OCI-LY7 (cell line): ENCODE results near the gene ANKFY1. TPM values are rescaled to one million over a fixed set of nuclear protein-coding genes. Genes with fewer than 3 reads are reported as not detected.

ENCODE experiments used
- BruUV-seq: library from RNA; stranded (reverse); fragments of 400-500 nt; replicated peaks from 2 replicates; lab custom pipeline; 2021; lab: Mats Ljungman, UMichigan
- CTCF ChIA-PET: fragments of 300-600 bp; sonication (Branson Sonifier 250); formaldehyde crosslinking; loops from one replicate; lab custom pipeline; 2022; ENCODE audit warnings: antibody characterized with exemption; ENCODE audit not compliant: unreplicated experiment; lab: Charles Lee
- POLR2A ChIA-PET: fragments of 300-600 bp; sonication (Branson Sonifier 250); formaldehyde crosslinking; loops from one replicate; lab custom pipeline; 2022; ENCODE audit warnings: antibody characterized with exemption; lab: Charles Lee
- DNase-seq: peaks from one replicate; pipeline ENCODE4 v3.0.0-alpha.2; 2015; ENCODE audit warnings: low spot score
- H2AFZ ChIP-seq: fragments of 200-600 bp; sonication (generic), shearing (Covaris generic); 2 replicates; pipeline ENCODE4 v1.6.1; 2014; ENCODE audit warnings: mild to moderate bottlenecking, antibody characterized with exemption, low read length, moderate library complexity
- H3K27ac ChIP-seq: fragments of 200-600 bp; sonication (generic); 2 replicates; pipeline ENCODE4 v1.5.1; 2014; ENCODE audit warnings: mixed run types, low read depth, mild to moderate bottlenecking, moderate library complexity, low read length, inconsistent platforms; ENCODE audit not compliant: poor library complexity, severe bottlenecking
- H3K36me3 ChIP-seq: fragments of 200-600 bp; sonication (generic); 2 replicates; pipeline ENCODE4 v1.6.1; 2014; ENCODE audit warnings: mild to moderate bottlenecking, antibody characterized with exemption, low read length, moderate library complexity, mixed read lengths; ENCODE audit not compliant: insufficient read depth
- H3K4me1 ChIP-seq: fragments of 200-600 bp; sonication (generic); 2 replicates; pipeline ENCODE4 v1.5.1; 2014; ENCODE audit warnings: mild to moderate bottlenecking, low read length; ENCODE audit not compliant: insufficient read depth, poor library complexity, severe bottlenecking
- H3K4me2 ChIP-seq: fragments of 200-600 bp; sonication (generic); 2 replicates; pipeline ENCODE4 v1.6.1; 2014; ENCODE audit warnings: mild to moderate bottlenecking, low read length
- H3K4me3 ChIP-seq: fragments of 200-600 bp; sonication (generic); 2 replicates; pipeline ENCODE4 v1.5.1; 2014; ENCODE audit warnings: mild to moderate bottlenecking, low read depth, low read length; ENCODE audit not compliant: poor library complexity, severe bottlenecking
- H3K79me2 ChIP-seq: fragments of 200-600 bp; sonication (generic); 2 replicates; pipeline ENCODE4 v1.6.1; 2016; ENCODE audit warnings: low read depth, mild to moderate bottlenecking, low read length, moderate library complexity, mixed read lengths; ENCODE audit not compliant: insufficient read depth
- H3K9me2 ChIP-seq: fragments of 200-600 bp; sonication (generic); 2 replicates; pipeline ENCODE4 v1.6.1; 2016; ENCODE audit warnings: mild to moderate bottlenecking, low read length, mixed read lengths; ENCODE audit not compliant: insufficient read depth
- H3K9me3 ChIP-seq: fragments of 200-600 bp; sonication (generic); 2 replicates; pipeline ENCODE4 v1.6.1; 2014; ENCODE audit warnings: mild to moderate bottlenecking, mixed run types, low read length, mixed read lengths
- H4K20me1 ChIP-seq: fragments of 200-600 bp; sonication (generic); 2 replicates; pipeline ENCODE4 v1.6.1; 2014; ENCODE audit warnings: mild to moderate bottlenecking, antibody characterized with exemption, low read length, moderate library complexity, mixed read lengths; ENCODE audit not compliant: insufficient read depth
- CTCF ChIP-seq: fragments of 200-600 bp; sonication (generic); conservative IDR thresholded peaks from 2 replicates; pipeline ENCODE4 v1.5.1; 2014; ENCODE audit warnings: mild to moderate bottlenecking, antibody characterized with exemption, low read length, moderate library complexity, mixed read lengths
- EZH2phosphoT487 ChIP-seq: fragments of 200-600 bp; sonication (generic); IDR thresholded peaks from 2 replicates; pipeline ENCODE4 v1.6.1; 2018; ENCODE audit warnings: low read depth, borderline replicate concordance, mild to moderate bottlenecking, mixed run types, antibody characterized with exemption, low read length, moderate library complexity, mixed read lengths
- intact Hi-C: fragments of 100-400 bp; cut with micrococcal nuclease; formaldehyde crosslinking; loops from one replicate; pipeline ENCODE4 v1.10.0; 2022; ENCODE audit not compliant: unreplicated experiment
- total RNA-seq, 2 experiments: library from RNA; depleted of rRNA in 1 of 2; stranded (reverse); fragments of >200 nt in 1 of 2; shearing (Covaris generic) in 1 of 2; gene quantifications; 2 replicates each; pipeline ENCODE4 v1.2.3, GENCODE V29; 2014 to 2022

ANKFY1 gene
- total RNA-seq, 2 experiments from 2014 or later, result 25.9 to 56.7 TPM

GRCh38 chr17:4152471-4152870 lies 111.3 kb downstream of the ANKFY1 start:
- Histone ChIP-seq H3K4me1 (no peaks in the 10 kb centered on the region), H3K36me3 (no peaks in the 10 kb centered on the region), H2AFZ (no peak overlapping the region), H4K20me1 (no peaks in the 10 kb centered on the region), H3K4me2 (no peak overlapping the region), H3K27ac (no peak overlapping the region), H3K9me2 (no peaks in the 10 kb centered on the region), H3K9me3 (no peaks in the 10 kb centered on the region), H3K79me2 (no peaks in the 10 kb centered on the region), H3K4me3 (no peak overlapping the region)
- ChIA-PET POLR2A (interaction anchor here (1.0 kb wide), 1 partner anchor 9 kb away, joined by 4 read pairs; the partner anchor contains the start of genes CYB5D2 and ZZEF1), CTCF (interaction anchor here (0.6 kb wide), 1 partner anchor 25 kb away, joined by 3 read pairs; no protein-coding TSS in a partner anchor)
- TF ChIP-seq EZH2phosphoT487, result no peak
- no peak for TF ChIP-seq CTCF
- intact Hi-C loops, result no loop called here
- DNase-seq, result no peak
- BruUV-seq, result no TSS peak

GRCh38 chr17:4150096-4150495 lies 113.7 kb downstream of the ANKFY1 start:
- BruUV-seq, result no TSS peak
- Histone ChIP-seq H3K9me2 (no peaks in the 10 kb centered on the region), H3K4me2 (no peak overlapping the region), H4K20me1 (no peaks in the 10 kb centered on the region), H3K4me3 (no peak overlapping the region), H2AFZ (no peak overlapping the region), H3K79me2 (no peaks in the 10 kb centered on the region), H3K4me1 (no peaks in the 10 kb centered on the region), H3K9me3 (no peaks in the 10 kb centered on the region), H3K36me3 (no peaks in the 10 kb centered on the region), H3K27ac (no peak overlapping the region)
- no peak for DNase-seq
- ChIA-PET POLR2A (interaction anchor here (1.5 kb wide), 1 partner anchor 11 kb away, joined by 3 read pairs; no protein-coding TSS in a partner anchor), CTCF (no interaction called here)
- intact Hi-C loops, result no loop called here
- no peak for TF ChIP-seq CTCF

- H2AFZ ChIP-seq, result no peak overlapping the region
- H3K4me2 ChIP-seq, result no peak overlapping the region
- intact Hi-C loops, result no loop called here
- ChIA-PET CTCF (no interaction called here), POLR2A (interaction anchor here (0.6 kb wide), 1 partner anchor 91 kb away, joined by 3 read pairs; no protein-coding TSS in a partner anchor)
- H3K4me3 ChIP-seq, result no peak overlapping the region
- BruUV-seq, result no TSS peak
- H3K79me2 ChIP-seq, result peaks cover 3% of the 10 kb centered on the region; the same call in 1 of the 2 replicates
- no peak for DNase-seq
- no peaks in the 10 kb centered on the region for H3K36me3 ChIP-seq
- no peaks in the 10 kb centered on the region for H4K20me1 ChIP-seq
- no peaks in the 10 kb centered on the region for H3K9me2 ChIP-seq
- H3K27ac ChIP-seq, result no peak overlapping the region
- TF ChIP-seq EZH2phosphoT487 (no peak), CTCF (no peak)
- H3K9me3 ChIP-seq, result no peaks in the 10 kb centered on the region
- H3K4me1 ChIP-seq, result peaks cover 8% of the 10 kb centered on the region
Measured at GRCh38 chr17:4148611-4149308, 115.0 kb downstream of the ANKFY1 start.
